PC-3 (cell line): Measurements from ENCODE around the gene IFT25. TPM values are rescaled to one million over a fixed set of nuclear protein-coding genes. Genes with fewer than 3 reads are reported as not detected.
"Not testable (repeated sequence)": the region's sequence is repeated elsewhere in the genome, so short reads cannot be mapped to it uniquely, and the experiment has no call there.

ENCODE experiments used
- ATAC-seq: fragments of 200-7000 bp; cut with Tn5 transposase; 2 replicates; pipeline ENCODE4 v1.9.1; 2020; ENCODE audit warnings: mild to moderate bottlenecking, moderate library complexity
- BruUV-seq: library from RNA; stranded (reverse); fragments of 400-500 nt; replicated peaks from 2 replicates; lab custom pipeline; 2021; lab: Mats Ljungman, UMichigan
- CTCF ChIA-PET: fragments of 300-600 bp; sonication (Branson Sonifier 250); formaldehyde crosslinking; loops from one replicate; lab custom pipeline; 2022; ENCODE audit warnings: antibody characterized with exemption; lab: Charles Lee
- POLR2A ChIA-PET: fragments of 300-600 bp; sonication (Branson Sonifier 250); formaldehyde crosslinking; loops from one replicate; lab custom pipeline; 2022; ENCODE audit warnings: antibody characterized with exemption; ENCODE audit not compliant: unreplicated experiment; lab: Charles Lee
- DNase-seq: peaks from one replicate; pipeline ENCODE4 v3.0.0-alpha.2; 2015
- H2AFZ ChIP-seq: fragments of 300-600 bp; sonication (generic); 2 replicates; pipeline ENCODE4 v1.6.0; 2016; ENCODE audit warnings: antibody characterized with exemption, low read length
- H3F3A ChIP-seq: fragments of 300-600 bp; sonication (generic); one replicate; pipeline ENCODE4 v1.6.0; 2017; ENCODE audit warnings: antibody characterized with exemption, low read length, control low read depth, mild to moderate bottlenecking; ENCODE audit not compliant: unreplicated experiment
- H3K27ac ChIP-seq: fragments of 300-600 bp; sonication (generic); 2 replicates; pipeline ENCODE4 v1.5.1; 2016; ENCODE audit warnings: mild to moderate bottlenecking, low read length
- H3K27me3 ChIP-seq: fragments of 300-600 bp; sonication (generic); 2 replicates; pipeline ENCODE4 v1.6.1; 2016; ENCODE audit warnings: low read length, mixed read lengths
- H3K36me3 ChIP-seq: fragments of 300-600 bp; sonication (generic); 2 replicates; pipeline ENCODE4 v1.6.1; 2016; ENCODE audit warnings: low read depth, mixed run types, low read length, mixed read lengths
- H3K4me1 ChIP-seq: fragments of 300-600 bp; sonication (generic); 2 replicates; pipeline ENCODE4 v1.5.1; 2016; ENCODE audit warnings: low read length; ENCODE audit not compliant: insufficient read depth
- H3K4me2 ChIP-seq: fragments of 300-600 bp; sonication (generic); 2 replicates; pipeline ENCODE4 v1.6.0; 2016; ENCODE audit warnings: low read length
- H3K4me3 ChIP-seq: fragments of 300-600 bp; sonication (generic); 2 replicates; pipeline ENCODE4 v1.5.1; 2016; ENCODE audit warnings: mild to moderate bottlenecking, low read length, mixed read lengths
- H3K79me2 ChIP-seq: fragments of 300-600 bp; sonication (generic); 2 replicates; pipeline ENCODE4 v1.6.1; 2017; ENCODE audit warnings: low read length, mixed read lengths
- H3K9ac ChIP-seq: fragments of 300-600 bp; sonication (generic); 2 replicates; pipeline ENCODE4 v1.6.0; 2016; ENCODE audit warnings: mild to moderate bottlenecking, low read length
- H3K9me2 ChIP-seq: fragments of 300-600 bp; sonication (generic); replicated peaks from 2 replicates; pipeline ENCODE4 v1.6.1; 2016; ENCODE audit warnings: mixed run types, low read length, mixed read lengths
- H3K9me3 ChIP-seq: fragments of 300-600 bp; sonication (generic); 2 replicates; pipeline ENCODE4 v1.6.1; 2016; ENCODE audit warnings: low read length, mixed read lengths
- H4K20me1 ChIP-seq: fragments of 300-600 bp; sonication (generic); 2 replicates; pipeline ENCODE4 v1.6.1; 2016; ENCODE audit warnings: low read length, mixed read lengths
- CTCF ChIP-seq: fragments of 300-600 bp; sonication (generic); conservative IDR thresholded peaks from 2 replicates; pipeline ENCODE4 v1.5.1; 2017; ENCODE audit warnings: antibody characterized with exemption, low read depth, mild to moderate bottlenecking, low read length
- EZH2 ChIP-seq: fragments of 300-600 bp; sonication (generic); IDR thresholded peaks from one replicate; pipeline ENCODE4 v1.6.1; 2017; ENCODE audit warnings: antibody characterized with exemption, mild to moderate bottlenecking, low read length; ENCODE audit not compliant: unreplicated experiment
- EZH2phosphoT487 ChIP-seq: fragments of 300-600 bp; sonication (generic); IDR thresholded peaks from 2 replicates; pipeline ENCODE4 v1.6.1; 2018; ENCODE audit warnings: mild to moderate bottlenecking, antibody characterized with exemption, low read length, borderline replicate concordance
- intact Hi-C: fragments of 100-400 bp; cut with micrococcal nuclease; formaldehyde crosslinking; loops from 2 replicates; pipeline ENCODE4 v1.9.0; 2023
- total RNA-seq: library from RNA; depleted of rRNA; stranded (reverse); fragments of >200 nt; gene quantifications from 2 replicates; pipeline ENCODE4 v1.2.3, GENCODE V29; 2014

Gene IFT25
- total RNA-seq, 1 experiment from 2014 or later: 66.7 TPM

- intact Hi-C loops: no loop called here
- H3K9ac ChIP-seq: peak overlapping the region; percentile 78; the same call in 1 of the 2 replicates
- H4K20me1 ChIP-seq: no peaks in the 10 kb centered on the region
- peaks cover 15% of the 10 kb centered on the region for H3K4me1 ChIP-seq
- no TSS peak for BruUV-seq
- H2AFZ ChIP-seq: peak overlapping the region; percentile 85; the same call in 1 of the 2 replicates
- no peaks in the 10 kb centered on the region for H3K9me2 ChIP-seq
- no peaks in the 10 kb centered on the region for H3K27me3 ChIP-seq
- 0 out of 2 replicates have a peak, but pooled peaks cover 3% of the 10 kb centered on the region for H3K79me2 ChIP-seq
- no peaks in the 10 kb centered on the region for H3K9me3 ChIP-seq
- H3K4me2 ChIP-seq: peak overlapping the region; percentile 88
- H3K36me3 ChIP-seq: no peaks in the 10 kb centered on the region
- peak overlapping the region; percentile 94 for H3K4me3 ChIP-seq
- ChIA-PET CTCF (no interaction called here), POLR2A (interaction anchor here (0.6 kb wide), 1 partner anchor 59 kb away, joined by 4 read pairs; no protein-coding TSS in a partner anchor)
- TF ChIP-seq EZH2phosphoT487 (no peak), CTCF (no peak), EZH2 (no peak)
- H3K27ac ChIP-seq: no peak overlapping the region
- no peak for DNase-seq
- no peak for ATAC-seq
- H3F3A ChIP-seq: no peaks in the 10 kb centered on the region
These were observed 56.8 kb downstream of the IFT25 start for GRCh38 chr1:53888681-53889080.

- ATAC-seq, H3K36me3 ChIP-seq, H3K4me3 ChIP-seq, H2AFZ ChIP-seq, H3K9me2 ChIP-seq, H3K4me1 ChIP-seq, BruUV-seq, H3F3A ChIP-seq, CTCF ChIA-PET, H3K27ac ChIP-seq, H3K9me3 ChIP-seq, H4K20me1 ChIP-seq, DNase-seq, H3K9ac ChIP-seq, H3K4me2 ChIP-seq, intact Hi-C loops, H3K79me2 ChIP-seq, H3K27me3 ChIP-seq: not testable (repeated sequence)
- POLR2A ChIA-PET: interaction anchor here (0.7 kb wide), 1 partner anchor 62 kb away, joined by 3 read pairs; the partner anchor contains the start of gene IFT25
These were observed 61.9 kb downstream of the IFT25 start for GRCh38 chr1:53883600-53883999.

- H3K4me3 ChIP-seq, POLR2A ChIA-PET, H3K27ac ChIP-seq, H3K4me1 ChIP-seq, H3K9ac ChIP-seq, CTCF ChIA-PET, intact Hi-C loops, H3K9me2 ChIP-seq, DNase-seq, H3K36me3 ChIP-seq, H3F3A ChIP-seq, H4K20me1 ChIP-seq, H2AFZ ChIP-seq, BruUV-seq, H3K4me2 ChIP-seq, H3K27me3 ChIP-seq, H3K79me2 ChIP-seq, H3K9me3 ChIP-seq, ATAC-seq: not testable (repeated sequence)
These were observed 63.6 kb downstream of the IFT25 start for GRCh38 chr1:53881853-53882252.
